GM15510 (cell line): ENCODE measurements around the gene TBC1D5.

Experiments
- POLR2A ChIP-seq: IDR thresholded peaks from 3 replicates; pipeline ENCODE4 v1.6.1; 2011; ENCODE audit warnings: borderline replicate concordance; ENCODE audit not compliant: insufficient read length; ENCODE audit errors: extremely low read depth

TBC1D5 gene

GRCh38 chr3:17726313-17726712 is 16.1 kb downstream of the TBC1D5 start:
- no peak for TF ChIP-seq POLR2A

GRCh38 chr3:17724948-17725347 is 17.5 kb downstream of the TBC1D5 start:
- TF ChIP-seq POLR2A: no peak

- no peak for TF ChIP-seq POLR2A
These were observed 18.3 kb downstream of the TBC1D5 start for GRCh38 chr3:17724122-17724521.

- no peak for TF ChIP-seq POLR2A
These were observed 25.0 kb downstream of the TBC1D5 start for GRCh38 chr3:17717411-17717810.

- TF ChIP-seq POLR2A: no peak
These were observed 28.0 kb downstream of the TBC1D5 start for GRCh38 chr3:17714473-17714872.

- TF ChIP-seq POLR2A: no peak
These were observed 33.1 kb downstream of the TBC1D5 start for GRCh38 chr3:17709236-17709810.

GRCh38 chr3:17707813-17708543 is 34.5 kb downstream of the TBC1D5 start:
- TF ChIP-seq POLR2A: no peak

GRCh38 chr3:17687566-17687965 is 54.9 kb downstream of the TBC1D5 start:
- TF ChIP-seq POLR2A: no peak

- TF ChIP-seq POLR2A: no peak
These were observed 55.8 kb downstream of the TBC1D5 start for GRCh38 chr3:17686613-17687012.

GRCh38 chr3:17683542-17684207 is 58.8 kb downstream of the TBC1D5 start:
- TF ChIP-seq POLR2A: no peak

GRCh38 chr3:17680530-17680929 is 61.9 kb downstream of the TBC1D5 start:
- TF ChIP-seq POLR2A: no peak

GRCh38 chr3:17678116-17678741 is 64.2 kb downstream of the TBC1D5 start:
- no peak for TF ChIP-seq POLR2A

- no peak for TF ChIP-seq POLR2A
These were observed 68.2 kb downstream of the TBC1D5 start for GRCh38 chr3:17674082-17674686.

GRCh38 chr3:17672506-17672905 is 69.9 kb downstream of the TBC1D5 start:
- no peak for TF ChIP-seq POLR2A

- TF ChIP-seq POLR2A: no peak
These were observed 71.7 kb downstream of the TBC1D5 start for GRCh38 chr3:17670749-17671148.

- TF ChIP-seq POLR2A: no peak
These were observed 77.5 kb downstream of the TBC1D5 start for GRCh38 chr3:17664923-17665322.

- TF ChIP-seq POLR2A: no peak
These were observed 86.2 kb downstream of the TBC1D5 start for GRCh38 chr3:17656264-17656663.
